NCI-H2227 (cell line): Measurements from ENCODE around the gene GNLY.

Experiments
- DNase-seq: peaks from one replicate; lab custom pipeline; 2025; ENCODE audit not compliant: unreplicated experiment; lab: John Stamatoyannopoulos, UW

GNLY gene

GRCh38 chr2:85681776-85682175, 12.4 kb upstream of the GNLY start:
- DNase-seq, result no peak

DNA sequence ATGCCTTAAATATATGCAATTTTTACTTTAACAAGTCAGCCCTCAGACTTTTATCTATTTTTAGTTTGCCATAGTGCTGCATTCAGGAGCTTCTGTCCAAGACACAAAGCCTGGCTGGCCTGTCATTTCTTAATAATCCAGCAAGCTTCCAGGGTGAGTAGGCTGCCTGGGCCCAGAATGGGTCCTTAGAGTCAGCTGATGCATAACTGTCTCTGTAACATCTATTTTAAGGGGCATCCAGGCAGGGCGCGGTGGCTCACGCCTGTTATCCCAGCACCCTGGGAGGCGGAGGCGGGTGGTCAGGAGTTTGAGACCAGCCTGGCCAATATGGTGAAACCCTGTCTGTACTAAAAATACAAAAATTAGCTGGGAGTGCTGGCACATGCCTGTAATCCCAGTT, 11.8 kb upstream of the GNLY start:
- no peak for DNase-seq

DNA sequence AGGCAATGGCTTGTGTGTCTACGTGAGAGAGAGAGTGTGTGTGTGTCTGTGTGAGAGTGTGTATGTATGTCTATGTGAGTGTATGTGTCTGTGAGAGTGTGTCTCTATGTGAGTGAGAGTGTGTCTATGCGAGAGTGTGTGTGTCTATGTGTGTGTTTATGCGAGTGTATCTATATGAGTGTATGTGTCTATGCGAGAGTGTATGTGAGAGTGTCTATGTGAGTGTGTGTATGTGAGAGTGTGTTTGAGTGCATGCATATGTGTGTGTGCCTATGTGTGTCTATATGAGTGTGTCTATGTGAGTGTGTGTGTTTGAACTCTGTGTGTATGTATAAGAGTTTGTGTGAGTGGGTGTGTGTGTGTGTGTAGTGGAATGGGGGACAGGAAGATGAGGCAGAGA, 9.8 kb upstream of the GNLY start:
- no peak for DNase-seq

DNA sequence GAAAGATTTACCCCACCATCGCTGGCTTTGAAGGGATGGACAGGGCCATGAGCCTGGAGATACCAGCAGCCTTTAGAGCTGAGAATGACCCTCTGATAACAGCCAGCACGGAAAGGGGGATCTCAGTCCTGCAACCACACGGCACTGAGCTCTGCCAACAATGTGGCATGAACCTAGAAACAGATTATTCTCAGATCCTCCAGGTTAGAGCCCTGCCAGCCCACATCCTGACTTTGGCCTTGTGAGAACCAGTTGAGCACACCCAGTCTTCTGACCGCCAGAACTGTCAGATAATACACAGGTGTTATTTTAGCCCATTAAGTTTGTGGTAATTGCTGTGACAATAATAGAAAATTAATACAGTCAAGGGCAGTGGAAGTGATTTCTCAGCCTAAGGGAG, 9.4 kb upstream of the GNLY start:
- DNase-seq, result no peak

- no peak for DNase-seq
Observed at GRCh38 chr2:85690932-85691331, 3.2 kb upstream of the GNLY start.

- no peak for DNase-seq
Observed at GRCh38 chr2:85692039-85692645, 2.0 kb upstream of the GNLY start.

DNA sequence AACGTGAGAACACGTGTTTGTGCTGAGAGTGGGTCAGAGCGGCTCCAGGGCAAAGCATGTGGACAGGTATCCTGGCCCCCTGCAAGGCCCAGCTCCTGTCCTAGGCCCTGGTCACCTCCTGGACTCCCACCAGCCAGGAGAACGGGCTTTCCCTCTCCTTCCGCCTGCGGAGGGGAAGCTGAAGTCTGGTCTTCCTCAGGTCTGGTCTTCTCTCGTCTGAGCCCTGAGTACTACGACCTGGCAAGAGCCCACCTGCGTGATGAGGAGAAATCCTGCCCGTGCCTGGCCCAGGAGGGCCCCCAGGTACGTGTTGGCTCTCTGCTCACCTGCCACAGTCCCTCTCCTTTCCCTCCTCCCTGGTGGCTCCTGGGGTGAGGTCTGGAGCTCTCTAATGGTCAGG, 963 bp downstream of the GNLY start:
- no peak for DNase-seq

- DNase-seq, result no peak
Observed at GRCh38 chr2:85695691-85696668, 1.8 kb downstream of the GNLY start.

DNA sequence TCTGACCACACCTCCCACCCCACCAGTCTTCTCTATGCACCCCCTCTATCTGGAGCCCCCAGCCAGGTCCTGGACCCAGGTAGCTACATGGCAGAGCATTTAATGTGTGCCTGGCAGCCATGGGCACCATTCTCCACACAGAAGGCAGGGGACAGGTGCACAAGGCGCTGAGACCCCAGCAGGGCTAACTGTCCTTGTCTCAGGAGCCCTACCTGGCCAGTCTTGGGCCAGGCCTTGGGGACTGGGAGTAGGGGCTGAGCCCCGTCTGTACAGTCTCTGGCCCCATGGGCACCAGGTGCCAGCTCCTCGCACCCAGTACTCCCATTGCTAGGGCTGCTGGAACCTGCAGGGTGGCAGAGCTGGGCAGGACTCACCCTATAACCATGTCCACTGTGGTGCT, 2.9 kb downstream of the GNLY start:
- no peak for DNase-seq

GRCh38 chr2:85697716-85698115, 3.6 kb downstream of the GNLY start:
- no peak for DNase-seq

DNA sequence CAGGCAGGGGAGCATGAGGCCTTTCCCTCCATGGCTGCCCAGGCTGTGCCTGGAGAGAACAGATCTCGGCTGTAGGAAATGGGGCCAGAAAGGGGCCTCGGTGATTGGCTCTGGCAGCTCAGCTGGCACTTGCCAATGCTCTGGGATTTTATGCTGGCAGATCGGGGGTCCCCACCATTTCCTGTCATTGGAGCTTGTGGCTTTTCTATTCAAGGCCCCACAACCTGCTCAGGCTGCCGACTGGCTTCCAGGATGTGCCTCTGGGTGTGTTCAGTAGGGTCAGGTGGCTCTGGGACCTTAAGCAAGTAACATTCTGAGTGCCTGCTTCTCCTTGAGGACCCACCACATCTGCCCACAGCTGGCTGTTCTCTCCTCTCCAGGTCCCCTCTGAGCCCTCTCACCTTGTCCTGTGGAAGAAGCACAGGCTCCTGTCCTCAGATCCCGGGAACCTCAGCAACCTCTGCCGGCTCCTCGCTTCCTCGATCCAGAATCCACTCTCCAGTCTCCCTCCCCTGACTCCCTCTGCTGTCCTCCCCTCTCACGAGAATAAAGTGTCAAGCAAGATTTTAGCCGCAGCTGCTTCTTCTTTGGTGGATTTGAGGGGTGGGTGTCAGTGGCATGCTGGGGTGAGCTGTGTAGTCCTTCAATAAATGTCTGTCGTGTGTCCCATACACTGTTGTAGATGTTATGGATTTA, 4.2 kb downstream of the GNLY start:
- no peak for DNase-seq

- DNase-seq, result no peak
Observed at GRCh38 chr2:85698880-85699254, 4.7 kb downstream of the GNLY start.

GRCh38 chr2:85699325-85699724, 5.2 kb downstream of the GNLY start:
- no peak for DNase-seq

- DNase-seq, result no peak
Observed at GRCh38 chr2:85702172-85702571, 8.0 kb downstream of the GNLY start.

GRCh38 chr2:85702800-85703199, 8.6 kb downstream of the GNLY start:
- DNase-seq, result no peak

DNA sequence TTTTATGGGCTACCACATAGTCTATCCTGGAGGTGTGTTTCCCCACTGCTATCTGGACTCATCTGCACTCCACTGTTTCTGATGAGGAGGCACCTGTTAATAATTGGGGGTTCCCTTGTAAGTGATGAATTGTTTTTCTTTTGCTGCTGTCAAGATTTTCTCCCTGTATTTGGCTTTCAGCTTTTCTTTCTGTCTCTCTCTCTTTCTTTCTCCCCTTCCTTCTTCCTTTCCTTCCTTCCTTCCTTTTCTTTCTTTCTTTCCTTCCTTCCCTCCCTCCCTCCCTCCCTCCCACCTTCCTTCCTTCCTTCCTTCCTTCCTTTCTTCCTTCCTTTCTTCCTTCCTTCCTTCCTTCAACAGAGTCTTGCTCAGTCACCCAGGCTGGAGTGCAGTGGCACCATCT, 9.2 kb downstream of the GNLY start:
- no peak for DNase-seq

GRCh38 chr2:85704038-85704437, 9.9 kb downstream of the GNLY start:
- no peak for DNase-seq

GRCh38 chr2:85704800-85705679, 10.9 kb downstream of the GNLY start:
- no peak for DNase-seq

- no peak for DNase-seq
Observed at GRCh38 chr2:85705680-85706039, 11.5 kb downstream of the GNLY start.

GRCh38 chr2:85706063-85706462, 11.9 kb downstream of the GNLY start:
- no peak for DNase-seq
